ENCODE data around the gene CCDC178. TPM values are rescaled to one million over a fixed set of nuclear protein-coding genes. Genes with fewer than 3 reads are reported as not detected.

CCDC178 gene
- total and polyA plus RNA-seq, 2 experiments from 2014 or later, result 1.3 TPM; not detected in 1

DNA sequence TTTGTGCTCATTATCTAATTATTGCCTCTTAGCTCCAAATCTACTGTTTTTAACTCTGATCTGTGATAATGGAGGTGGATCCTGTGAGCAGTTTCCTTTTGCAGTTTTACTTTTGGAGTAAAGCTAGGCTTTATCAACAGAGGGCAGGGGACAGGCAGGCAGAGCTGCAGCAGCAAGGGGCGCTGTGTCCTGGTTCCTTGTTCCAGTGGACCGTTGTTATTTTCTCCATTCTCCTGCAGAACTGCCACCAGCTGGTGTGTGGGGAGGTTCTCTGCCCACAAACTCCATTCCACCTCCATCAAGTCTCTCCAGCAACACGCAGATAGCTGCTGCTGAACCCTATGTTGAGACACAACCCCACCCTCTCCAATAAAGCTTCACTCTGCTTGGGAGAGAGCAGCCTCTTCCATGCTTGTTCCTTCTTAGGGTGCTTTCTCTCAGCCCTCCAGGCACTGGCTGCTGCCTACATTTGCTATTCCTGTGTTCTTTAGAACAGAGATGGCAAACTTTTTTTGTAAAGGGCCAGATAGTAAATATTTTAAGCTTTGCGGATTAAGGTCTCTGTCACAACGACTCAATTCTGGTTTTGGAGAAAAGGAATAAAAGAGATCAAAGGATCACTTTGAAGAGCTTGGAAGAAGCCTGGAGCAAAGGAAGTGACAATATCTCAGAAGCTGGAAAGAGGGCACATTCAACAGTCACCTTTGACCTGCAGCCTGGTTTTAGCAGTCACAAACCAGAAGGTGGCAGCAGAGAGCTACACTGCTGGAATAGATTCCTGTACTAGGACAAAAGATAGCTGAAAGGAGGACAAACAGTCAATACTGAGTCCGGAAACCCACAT, 208.8 kb downstream of the CCDC178 start:
- TF ChIP-seq CTCF (IDR thresholded peaks at IDR 0.05; ENCODE audit: poor library complexity), result peak; percentile 96
- TF ChIP-seq EZH2 (IDR thresholded peaks at IDR 0.05; ENCODE audit: borderline replicate concordance), result no peak
- Histone ChIP-seq H3K4me1 (ENCODE audit: insufficient read depth) (no peaks in the 10 kb centered on the region), H3K27me3 (no peaks in the 10 kb centered on the region), H3K4me3 (no peak overlapping the region), H3K9me2 (replicated peaks; ENCODE audit: insufficient read depth) (no peaks in the 10 kb centered on the region), H3K9me3 (ENCODE audit: low read depth) (no peaks in the 10 kb centered on the region), H3K36me3 (replicated peaks; ENCODE audit: insufficient read depth, low read depth) (no peaks in the 10 kb centered on the region), H3K79me2 (no peaks in the 10 kb centered on the region), H2AFZ (peak overlapping the region; percentile 87), H4K20me1 (ENCODE audit: insufficient read depth, poor library complexity, severe bottlenecking) (no peaks in the 10 kb centered on the region), H3K4me2 (peak overlapping the region; percentile 47), H3K27ac (no peak overlapping the region)
- peak; percentile 89 for DNase-seq (ENCODE audit: low spot score)
- 57% methylated on average over 6 of the region's 6 CpGs for WGBS (ENCODE audit: low lambda C conversion rate, missing lambda C conversion rate)

DNA sequence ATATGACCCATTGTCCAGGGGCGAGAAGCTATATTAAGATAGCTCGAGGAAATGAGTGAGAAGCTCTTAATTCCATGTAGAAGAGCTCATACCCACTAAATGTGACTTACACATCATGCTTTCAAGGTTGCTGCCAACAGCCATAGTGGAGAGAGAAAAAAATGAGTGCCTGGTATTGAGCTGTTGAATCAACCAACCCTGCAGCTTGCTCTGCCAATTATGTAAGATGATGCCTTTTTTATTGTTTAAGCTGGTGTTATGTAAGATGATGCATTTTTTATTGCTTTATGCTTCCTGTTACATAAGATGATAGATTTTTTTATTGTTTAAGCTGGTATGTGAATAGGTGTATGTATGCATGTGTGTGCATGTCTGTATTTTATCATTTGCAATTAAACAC, 228.2 kb downstream of the CCDC178 start:
- Histone ChIP-seq H2AFZ (no peak overlapping the region), H3K9me2 (replicated peaks; ENCODE audit: insufficient read depth) (no peaks in the 10 kb centered on the region), H3K4me1 (ENCODE audit: insufficient read depth) (no peaks in the 10 kb centered on the region), H3K27me3 (peaks cover 9% of the 10 kb centered on the region), H3K27ac (no peak overlapping the region), H3K4me2 (no peak overlapping the region), H3K36me3 (replicated peaks; ENCODE audit: insufficient read depth, low read depth) (no peaks in the 10 kb centered on the region), H3K4me3 (no peak overlapping the region), H3K9me3 (ENCODE audit: low read depth) (no peaks in the 10 kb centered on the region), H3K79me2 (no peaks in the 10 kb centered on the region), H4K20me1 (ENCODE audit: insufficient read depth, poor library complexity, severe bottlenecking) (no peaks in the 10 kb centered on the region)
- TF ChIP-seq CTCF (IDR thresholded peaks at IDR 0.05; ENCODE audit: poor library complexity), result no peak
- no peak for TF ChIP-seq EZH2 (IDR thresholded peaks at IDR 0.05; ENCODE audit: borderline replicate concordance)
- no peak for TF ChIP-seq EZH2phosphoT487 (IDR thresholded peaks at IDR 0.05; ENCODE audit: low read depth, severe bottlenecking, unreplicated experiment)
- DNase-seq (ENCODE audit: low spot score), result no peak
- WGBS (ENCODE audit: low lambda C conversion rate, missing lambda C conversion rate), result 83% methylated on average over 2 of the region's 2 CpGs

GRCh38 chr18:33210575-33211189, 229.8 kb downstream of the CCDC178 start:
- DNase-seq (ENCODE audit: low spot score), result peak; percentile 57
- WGBS (ENCODE audit: low lambda C conversion rate, missing lambda C conversion rate), result 35% methylated on average over 6 of the region's 6 CpGs

More at GRCh38 chr18:33210575-33211189, 229.8 kb downstream of the CCDC178 start:
- Histone ChIP-seq H3K4me1 (ENCODE audit: insufficient read depth) (no peaks in the 10 kb centered on the region), H3K9me3 (ENCODE audit: low read depth) (no peaks in the 10 kb centered on the region), H3K27ac (no peak overlapping the region), H3K4me2 (no peak overlapping the region), H2AFZ (no peak overlapping the region), H3K9me2 (replicated peaks; ENCODE audit: insufficient read depth) (no peaks in the 10 kb centered on the region), H3K27me3 (peaks cover 9% of the 10 kb centered on the region), H3K79me2 (no peaks in the 10 kb centered on the region), H4K20me1 (ENCODE audit: insufficient read depth, poor library complexity, severe bottlenecking) (no peaks in the 10 kb centered on the region), H3K4me3 (no peak overlapping the region), H3K36me3 (replicated peaks; ENCODE audit: insufficient read depth, low read depth) (no peaks in the 10 kb centered on the region)
- TF ChIP-seq CTCF (IDR thresholded peaks at IDR 0.05; ENCODE audit: poor library complexity), result peak; percentile 76
- no peak for TF ChIP-seq EZH2phosphoT487 (IDR thresholded peaks at IDR 0.05; ENCODE audit: low read depth, severe bottlenecking, unreplicated experiment)
- TF ChIP-seq EZH2 (IDR thresholded peaks at IDR 0.05; ENCODE audit: borderline replicate concordance), result no peak
